Upper lobe of left lung (tissue), 4 donors: ENCODE results near the gene MAP2K5.

Experiments
- CTCF ChIP-seq, 6 experiments: fragments of 450-650 bp in 4 of 6; fragments of 200-600 bp in 2 of 6; sonication (generic) in 2 of 6; IDR thresholded peaks; one replicate each; pipeline ENCODE4 v1.5.1; 2016 to 2019; ENCODE audit warnings: antibody characterized with exemption in 6 of 6
- POLR2A ChIP-seq, 4 donors: fragments of 450-650 bp; IDR thresholded peaks; one replicate each; pipeline ENCODE4 v1.5.1; 2016 to 2017; ENCODE audit warnings: antibody characterized with exemption in 4 of 4, mild to moderate bottlenecking in 2 of 4

DNA sequence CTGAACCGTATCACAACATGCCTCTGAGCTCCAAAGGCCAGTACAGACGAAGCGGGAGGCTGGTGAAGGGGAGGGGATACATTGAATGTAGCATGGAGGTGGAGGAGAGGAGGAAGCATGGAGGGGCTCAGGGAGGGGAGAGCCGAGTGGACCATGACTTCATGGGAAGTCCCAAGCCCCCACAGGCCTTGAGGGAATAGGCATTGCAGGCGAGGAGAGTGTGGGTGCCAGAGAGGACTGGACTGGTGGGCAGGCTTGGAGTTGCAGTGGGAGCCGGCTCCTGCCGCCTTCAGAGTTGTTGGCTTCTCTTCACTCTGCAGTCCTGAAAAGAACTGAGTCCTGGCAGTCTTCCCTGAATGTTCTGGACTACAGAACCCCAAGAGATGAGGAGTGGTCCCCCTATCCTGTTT is 300.6 kb downstream of the MAP2K5 start:
- TF ChIP-seq POLR2A (IDR thresholded peaks at IDR 0.05), result no peak
- no peak for TF ChIP-seq CTCF (IDR thresholded peaks at IDR 0.05)
